ENCODE measurements around the gene CDON.

GRCh38 chr11:125926682-125927081, 136.0 kb downstream of the CDON start:
- no peak for TF ChIP-seq EZH2 (IDR thresholded peaks at IDR 0.05)
- TF ChIP-seq POLR2AphosphoS5 (IDR thresholded peaks at IDR 0.05; ENCODE audit: borderline replicate concordance, low read depth, low read length): no peak

All from SK-N-MC (cell line).